Hepatocyte (in vitro differentiated cells): ENCODE measurements around the gene TNFRSF1B. TPM values are rescaled to one million over a fixed set of nuclear protein-coding genes. Genes with fewer than 3 reads are reported as not detected.

Experiments used
- DNase-seq: peaks from one replicate; pipeline ENCODE4 v3.0.0-alpha.2; 2016; ENCODE audit warnings: low spot score
- H2AFZ ChIP-seq: fragments of 200-600 bp; sonication (generic); 2 replicates; pipeline ENCODE4 v1.6.0; 2016; ENCODE audit warnings: antibody characterized with exemption, mild to moderate bottlenecking
- H3K27ac ChIP-seq: fragments of 200-600 bp; sonication (generic); 2 replicates; pipeline ENCODE4 v1.5.1; 2016; ENCODE audit warnings: mild to moderate bottlenecking
- H3K27me3 ChIP-seq: fragments of 200-600 bp; sonication (generic); 2 replicates; pipeline ENCODE4 v1.6.1; 2016
- H3K36me3 ChIP-seq: fragments of 200-600 bp; sonication (generic); replicated peaks from 2 replicates; pipeline ENCODE4 v1.5.1; 2016; ENCODE audit warnings: low read depth; ENCODE audit not compliant: insufficient read depth
- H3K4me1 ChIP-seq: fragments of 200-600 bp; sonication (generic); 2 replicates; pipeline ENCODE4 v1.5.1; 2016; ENCODE audit warnings: mild to moderate bottlenecking, moderate library complexity; ENCODE audit not compliant: insufficient read depth
- H3K4me2 ChIP-seq: fragments of 200-600 bp; sonication (generic); 2 replicates; pipeline ENCODE4 v1.6.0; 2016
- H3K4me3 ChIP-seq: fragments of 200-600 bp; sonication (generic); 2 replicates; pipeline ENCODE4 v1.5.1; 2016; ENCODE audit warnings: mild to moderate bottlenecking
- H3K79me2 ChIP-seq: fragments of 200-600 bp; sonication (generic); 2 replicates; pipeline ENCODE4 v1.6.0; 2017; ENCODE audit warnings: mild to moderate bottlenecking
- H3K9me2 ChIP-seq: fragments of 200-600 bp; sonication (generic); replicated peaks from 2 replicates; pipeline ENCODE4 v1.6.0; 2017; ENCODE audit warnings: mild to moderate bottlenecking; ENCODE audit not compliant: insufficient read depth
- H3K9me3 ChIP-seq: fragments of 200-600 bp; sonication (generic); 2 replicates; pipeline ENCODE4 v1.5.1; 2016; ENCODE audit warnings: low read depth, mild to moderate bottlenecking
- H4K20me1 ChIP-seq: fragments of 200-600 bp; sonication (generic); 2 replicates; pipeline ENCODE4 v1.6.0; 2016; ENCODE audit warnings: mild to moderate bottlenecking; ENCODE audit not compliant: insufficient read depth, poor library complexity, severe bottlenecking
- CTCF ChIP-seq: fragments of 200-600 bp; sonication (generic); IDR thresholded peaks from 2 replicates; pipeline ENCODE4 v1.5.1; 2016; ENCODE audit warnings: antibody characterized with exemption, mild to moderate bottlenecking; ENCODE audit not compliant: poor library complexity
- EZH2 ChIP-seq: fragments of 200-600 bp; sonication (generic); IDR thresholded peaks from 2 replicates; pipeline ENCODE4 v1.6.1; 2016; ENCODE audit warnings: antibody characterized with exemption, mild to moderate bottlenecking, borderline replicate concordance
- EZH2phosphoT487 ChIP-seq: fragments of 200-600 bp; sonication (generic); IDR thresholded peaks from one replicate; pipeline ENCODE4 v1.6.1; 2018; ENCODE audit warnings: antibody characterized with exemption, mild to moderate bottlenecking, low read depth, moderate library complexity; ENCODE audit not compliant: unreplicated experiment, severe bottlenecking
- WGBS: methylation state at CpG from one replicate; pipeline ENCODE4 v1.1.6; 2016; ENCODE audit warnings: low lambda C conversion rate; ENCODE audit errors: missing lambda C conversion rate; 5-methylcytosine and 5-hydroxymethylcytosine counted together
- polyA plus RNA-seq: library from polyadenylated mRNA; unstranded; fragments of >200 nt; fragmentation: Nextera tagmentation; extraction: Ambion mirVana; gene quantifications from 2 replicates; pipeline ENCODE4 v1.2.1, GENCODE V29; 2016
- total RNA-seq: library from RNA; depleted of rRNA; stranded (reverse); fragments of >200 nt; gene quantifications from 2 replicates; pipeline ENCODE4 v1.2.3, GENCODE V29; 2014

The TNFRSF1B gene
- total and polyA plus RNA-seq, 2 experiments from 2014 or later: 4.3 to 13.4 TPM

GRCh38 chr1:12158357-12159092, 8.3 kb upstream of the TNFRSF1B start:
- H3K4me3 ChIP-seq: no peak overlapping the region
- no peak for TF ChIP-seq EZH2
- TF ChIP-seq EZH2phosphoT487: no peak
- H3K79me2 ChIP-seq: no peaks in the 10 kb centered on the region
- DNase-seq: no peak
- no peaks in the 10 kb centered on the region for H3K9me3 ChIP-seq
- no peaks in the 10 kb centered on the region for H4K20me1 ChIP-seq
- no peaks in the 10 kb centered on the region for H3K9me2 ChIP-seq
- no peak overlapping the region for H2AFZ ChIP-seq
- H3K4me1 ChIP-seq: peaks cover 17% of the 10 kb centered on the region
- no peaks in the 10 kb centered on the region for H3K27me3 ChIP-seq
- no peaks in the 10 kb centered on the region for H3K36me3 ChIP-seq
- 69% methylated on average over 22 of the region's 22 CpGs for WGBS
- no peak overlapping the region for H3K27ac ChIP-seq
- H3K4me2 ChIP-seq: no peak overlapping the region

- Histone ChIP-seq H4K20me1 (no peaks in the 10 kb centered on the region), H3K4me1 (peaks cover 17% of the 10 kb centered on the region), H3K9me3 (no peaks in the 10 kb centered on the region), H3K9me2 (no peaks in the 10 kb centered on the region), H3K36me3 (no peaks in the 10 kb centered on the region), H3K4me2 (no peak overlapping the region), H3K27ac (no peak overlapping the region), H2AFZ (no peak overlapping the region), H3K27me3 (no peaks in the 10 kb centered on the region), H3K79me2 (no peaks in the 10 kb centered on the region), H3K4me3 (no peak overlapping the region)
- no peak for DNase-seq
- WGBS: 100% methylated on average over 5 of the region's 7 CpGs
- TF ChIP-seq EZH2phosphoT487 (no peak), CTCF (no peak), EZH2 (no peak)
These were observed 7.0 kb upstream of the TNFRSF1B start for GRCh38 chr1:12159816-12160215.

GRCh38 chr1:12161324-12161661, 5.5 kb upstream of the TNFRSF1B start:
- H3K4me2 ChIP-seq: no peak overlapping the region
- H3K27ac ChIP-seq: no peak overlapping the region
- H3K79me2 ChIP-seq: no peaks in the 10 kb centered on the region
- DNase-seq: no peak
- H3K27me3 ChIP-seq: no peaks in the 10 kb centered on the region
- H3K4me3 ChIP-seq: no peak overlapping the region
- no peak for TF ChIP-seq EZH2
- TF ChIP-seq CTCF: no peak
- TF ChIP-seq EZH2phosphoT487: no peak
- no peaks in the 10 kb centered on the region for H3K9me3 ChIP-seq
- 88% methylated on average over 2 of the region's 2 CpGs for WGBS
- no peaks in the 10 kb centered on the region for H3K36me3 ChIP-seq
- H4K20me1 ChIP-seq: no peaks in the 10 kb centered on the region
- peaks cover 17% of the 10 kb centered on the region for H3K4me1 ChIP-seq
- no peaks in the 10 kb centered on the region for H3K9me2 ChIP-seq
- H2AFZ ChIP-seq: no peak overlapping the region

GRCh38 chr1:12161662-12162458, 4.9 kb upstream of the TNFRSF1B start:
- Histone ChIP-seq H3K4me3 (no peak overlapping the region), H2AFZ (no peak overlapping the region)
- 50% methylated on average over 9 of the region's 9 CpGs for WGBS

More at GRCh38 chr1:12161662-12162458, 4.9 kb upstream of the TNFRSF1B start:
- Histone ChIP-seq H3K36me3 (no peaks in the 10 kb centered on the region), H3K4me2 (no peak overlapping the region), H3K79me2 (no peaks in the 10 kb centered on the region), H3K9me2 (no peaks in the 10 kb centered on the region), H4K20me1 (no peaks in the 10 kb centered on the region), H3K27ac (no peak overlapping the region), H3K9me3 (no peaks in the 10 kb centered on the region), H3K27me3 (no peaks in the 10 kb centered on the region), H3K4me1 (peaks cover 17% of the 10 kb centered on the region)
- TF ChIP-seq EZH2 (no peak), CTCF (no peak), EZH2phosphoT487 (no peak)
- peak; percentile 62 for DNase-seq
